HG03520 (cell line): ENCODE data around the gene APOBEC3A.

Experiments used
- ATAC-seq: cut with Tn5 transposase; IDR thresholded peaks from one replicate; pipeline ENCODE4 v1.9.1; 2021; ENCODE audit warnings: mild to moderate bottlenecking, moderate library complexity; ENCODE audit not compliant: unreplicated experiment

Gene APOBEC3A

GRCh38 chr22:38957046-38957770 lies at the start of gene APOBEC3A:
Gene APOBEC3A, plus strand, starts transcription at chr22:38957609. Its CDS starts 83 bp downstream, at chr22:38957692.
- no peak for ATAC-seq

DNA sequence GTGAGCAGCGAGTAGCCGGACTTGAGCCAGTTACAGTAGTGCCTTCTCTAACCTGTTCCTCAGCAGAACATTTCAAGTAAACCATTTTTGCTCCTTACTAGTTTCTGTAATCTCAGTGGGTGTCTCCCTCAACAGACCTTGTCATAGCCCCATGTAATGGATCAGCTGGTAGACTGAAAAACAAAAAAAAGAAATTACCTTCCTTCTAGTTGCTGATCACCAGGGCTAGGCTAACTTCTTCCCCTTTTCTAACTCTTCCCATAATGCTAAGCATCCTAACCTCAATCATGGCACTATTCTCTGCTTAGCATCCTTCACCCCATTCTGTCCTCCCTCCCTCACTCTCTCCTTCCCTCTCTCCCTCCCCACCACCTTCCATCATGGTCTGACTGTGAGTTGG lies 49.6 kb upstream of the APOBEC3A start:
- no peak for ATAC-seq

GRCh38 chr22:38911434-38911833 lies 46.0 kb upstream of the APOBEC3A start:
- no peak for ATAC-seq

DNA sequence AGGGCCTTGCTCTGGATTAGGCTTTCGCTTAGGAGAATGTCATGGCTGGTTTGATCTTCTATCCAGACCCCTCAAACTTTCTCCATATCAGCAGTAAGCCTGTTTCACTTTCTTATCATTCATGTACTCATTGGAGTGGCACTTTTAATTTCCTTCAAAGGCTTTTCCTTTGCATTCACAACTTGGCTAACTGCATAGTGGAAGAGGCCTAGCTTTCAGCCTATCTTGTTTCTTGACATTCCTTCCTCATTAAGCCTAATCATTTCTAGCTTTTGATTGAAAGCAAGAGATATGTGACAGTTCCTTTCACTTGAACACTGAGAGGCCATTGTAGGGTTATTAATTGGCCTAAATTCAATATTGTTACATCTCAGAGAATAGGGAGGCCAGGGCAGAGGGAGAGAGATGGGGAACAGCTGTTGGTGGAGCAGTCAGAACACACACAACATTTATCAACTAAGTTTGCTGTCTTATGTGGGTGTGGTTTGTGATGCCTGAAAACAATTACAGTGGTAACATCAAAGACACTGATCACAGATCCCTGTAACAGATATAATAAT lies 37.7 kb upstream of the APOBEC3A start:
- ATAC-seq: no peak

- ATAC-seq: no peak
These were observed 36.3 kb upstream of the APOBEC3A start for GRCh38 chr22:38921120-38921519.

- ATAC-seq: no peak
These were observed 35.6 kb upstream of the APOBEC3A start for GRCh38 chr22:38921806-38922205.

- ATAC-seq: no peak
These were observed 33.7 kb upstream of the APOBEC3A start for GRCh38 chr22:38923463-38924346.

DNA sequence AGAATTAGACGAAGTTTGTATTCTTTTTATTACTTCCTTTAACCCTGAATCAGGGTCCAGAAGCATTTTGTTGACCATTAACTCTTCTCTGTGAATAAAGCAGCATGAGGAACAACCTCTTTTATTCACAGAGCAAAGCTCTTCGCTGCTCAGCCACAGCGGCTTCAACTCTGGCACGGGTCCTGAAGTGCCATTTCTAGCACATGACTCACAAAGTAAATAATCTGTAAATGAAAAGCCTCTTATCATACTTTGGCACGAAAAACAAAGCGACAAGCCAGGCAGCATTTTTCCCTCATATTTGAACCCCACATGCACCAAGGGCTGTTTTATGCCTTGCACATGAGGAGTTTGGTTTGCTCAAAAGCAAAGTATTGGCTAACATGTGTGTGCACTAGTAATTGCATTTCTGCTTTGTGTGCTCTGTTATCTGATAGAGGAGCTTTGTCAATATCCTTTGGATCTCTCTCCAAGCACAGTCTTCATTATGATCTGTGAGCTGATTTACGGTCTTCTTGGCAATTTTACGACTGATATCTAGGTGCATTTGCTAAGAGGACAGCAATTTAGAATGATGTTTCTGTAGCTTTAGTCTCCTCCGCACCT lies 33.0 kb upstream of the APOBEC3A start:
- no peak for ATAC-seq

GRCh38 chr22:38925571-38926041 lies 31.8 kb upstream of the APOBEC3A start:
- ATAC-seq: no peak

DNA sequence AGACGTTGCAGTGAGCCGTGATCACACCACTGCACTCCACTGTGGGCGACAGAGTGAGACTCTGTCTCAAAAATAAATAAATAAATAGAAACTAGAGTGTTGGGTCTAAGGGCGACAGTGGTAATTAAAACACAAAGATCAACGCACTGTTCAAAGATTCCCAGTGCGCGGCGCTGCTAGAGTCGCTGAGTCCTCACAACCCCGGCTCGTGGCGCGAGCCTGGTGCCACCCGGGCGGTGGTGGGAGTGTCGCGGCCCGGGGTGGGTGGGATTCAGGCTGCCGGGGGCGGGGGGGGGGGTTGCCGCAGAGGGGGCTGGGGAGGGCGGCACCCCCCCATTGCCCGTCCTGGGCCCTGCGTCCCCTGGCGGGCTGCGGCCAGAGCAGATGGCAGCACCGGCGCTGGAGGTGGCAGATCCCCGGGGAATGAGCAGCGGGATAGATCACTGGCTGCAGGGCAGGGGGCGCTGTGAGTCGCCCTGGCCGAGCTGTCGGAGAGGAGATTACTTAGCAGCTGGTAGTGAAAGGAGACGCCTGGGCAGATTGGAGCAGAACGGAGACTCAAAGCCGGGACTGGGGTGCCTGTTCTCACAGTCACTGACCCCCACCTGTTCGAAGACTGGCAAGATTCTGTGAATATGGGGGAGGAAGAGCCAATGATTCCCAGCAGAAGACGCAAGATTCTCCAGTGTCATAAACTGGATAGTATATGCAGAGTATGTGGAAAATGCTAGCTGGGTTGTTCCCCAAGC lies 30.2 kb upstream of the APOBEC3A start:
- ATAC-seq: no peak

- ATAC-seq: no peak
These were observed 26.9 kb upstream of the APOBEC3A start for GRCh38 chr22:38930512-38930911.

GRCh38 chr22:38935023-38935422 lies 22.4 kb upstream of the APOBEC3A start:
- no peak for ATAC-seq

DNA sequence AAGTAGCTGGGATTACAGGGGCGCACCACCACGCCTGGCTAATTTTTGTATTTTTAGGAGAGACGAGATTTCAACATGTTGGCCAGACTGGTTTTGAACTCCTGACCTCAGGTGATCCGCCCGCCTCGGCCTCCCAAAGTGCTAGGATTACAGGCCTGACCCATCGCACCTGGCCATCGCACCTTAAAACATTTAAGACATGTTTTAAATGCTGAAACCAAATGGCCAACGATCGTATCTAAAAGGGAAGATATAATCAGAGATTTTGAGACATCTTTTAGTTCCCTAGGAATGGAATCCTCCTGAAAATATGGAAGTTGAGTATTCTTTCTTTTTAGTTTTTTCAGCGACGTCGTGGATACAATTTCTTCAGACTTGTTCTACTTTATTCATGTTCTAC lies 21.8 kb upstream of the APOBEC3A start:
- no peak for ATAC-seq

GRCh38 chr22:38936562-38936961 lies 20.8 kb upstream of the APOBEC3A start:
- ATAC-seq: no peak

DNA sequence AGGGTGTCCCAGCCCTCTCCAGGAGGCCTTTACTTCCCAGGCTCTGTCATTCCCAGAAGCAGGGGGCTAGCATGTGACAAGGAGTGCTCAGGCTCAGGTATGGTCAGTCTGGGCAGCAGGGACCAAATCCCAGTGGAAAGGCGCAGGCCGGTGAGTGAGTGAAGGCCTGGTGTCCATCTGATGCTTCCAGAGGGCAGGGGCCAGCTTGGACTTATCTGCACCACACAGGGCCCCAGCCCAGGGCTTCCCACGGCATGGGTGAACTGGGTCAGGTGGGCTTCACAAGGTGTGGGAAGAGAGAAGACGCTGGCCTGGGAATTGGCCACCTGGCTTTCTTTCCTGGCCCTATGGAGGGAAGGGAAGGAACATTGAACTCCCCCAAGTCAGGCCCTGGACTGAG lies 20.4 kb upstream of the APOBEC3A start:
- no peak for ATAC-seq

DNA sequence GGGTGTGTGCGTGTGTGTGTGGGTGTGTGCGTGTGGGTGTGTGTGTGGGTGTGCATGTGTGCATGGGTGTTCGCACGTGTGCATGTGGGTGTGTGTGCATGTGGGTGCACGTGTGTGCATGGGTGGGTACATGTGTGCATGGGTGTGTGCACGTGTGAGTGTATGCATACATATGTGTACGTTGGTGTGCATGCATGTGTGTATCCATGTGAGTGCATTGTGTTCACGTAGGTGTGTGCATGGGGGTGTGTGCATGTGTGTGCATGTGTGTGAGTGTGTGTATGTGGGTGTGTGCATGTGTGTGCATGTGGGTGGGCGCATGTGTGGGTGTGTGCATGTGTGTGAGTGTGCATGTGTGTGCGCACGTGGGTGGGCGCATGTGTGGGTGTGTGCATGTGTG lies 19.9 kb upstream of the APOBEC3A start:
- no peak for ATAC-seq

DNA sequence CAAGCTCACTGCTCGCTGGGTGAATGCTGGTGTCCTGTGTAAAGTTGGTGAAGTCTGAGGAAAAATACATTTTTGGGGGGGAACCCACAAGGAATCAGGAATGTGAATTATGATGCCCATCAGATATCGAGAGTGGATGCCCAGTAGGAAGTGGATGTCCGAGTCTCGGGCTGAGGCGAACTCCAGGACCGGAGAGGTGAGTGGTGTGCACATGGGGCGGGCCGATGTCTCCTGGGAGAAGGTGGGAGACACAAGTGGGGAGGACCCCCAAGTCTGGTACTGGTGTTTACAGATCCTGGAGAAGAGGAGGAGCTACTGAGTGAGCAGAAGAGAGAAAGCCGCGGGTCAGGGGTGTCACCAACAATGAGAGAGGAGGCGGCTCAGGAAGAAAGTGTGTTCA lies 19.2 kb upstream of the APOBEC3A start:
- ATAC-seq: no peak

- no peak for ATAC-seq
These were observed 18.5 kb upstream of the APOBEC3A start for GRCh38 chr22:38938925-38939324.

GRCh38 chr22:38940811-38941384 lies 16.5 kb upstream of the APOBEC3A start:
- no peak for ATAC-seq

DNA sequence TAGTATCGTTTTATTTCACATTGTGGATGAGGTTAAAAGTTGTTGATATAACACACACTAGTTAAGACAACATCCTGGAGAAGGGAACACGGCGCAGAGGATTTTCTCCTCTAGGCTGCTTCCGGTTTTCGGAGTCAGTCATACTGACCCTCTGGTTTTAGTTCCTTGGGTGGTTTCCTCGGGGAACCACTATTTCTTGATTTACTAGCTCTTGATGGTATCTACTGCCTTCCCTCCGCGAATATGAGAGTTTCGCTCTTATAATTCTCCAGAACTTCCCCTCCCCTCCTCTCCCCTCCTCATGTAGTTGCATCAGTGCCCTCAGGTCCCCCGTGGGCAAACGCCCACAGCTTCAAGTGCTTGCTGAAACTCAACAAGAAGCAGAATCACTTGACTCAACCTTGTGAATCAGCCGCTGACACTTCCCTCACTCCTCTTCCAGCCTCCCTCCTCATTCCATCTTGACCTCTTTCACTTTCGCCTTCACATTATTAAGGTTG lies 15.9 kb upstream of the APOBEC3A start:
- ATAC-seq: no peak
